GM12878 (cell line): ENCODE results near the gene BNIP2.

Source experiments
- BRCA1 ChIP-seq: IDR thresholded peaks from 2 replicates; pipeline ENCODE4 v1.6.1; 2011; ENCODE audit warnings: low read depth, low read length, improper control_type of control experiment
- EZH2 ChIP-seq: IDR thresholded peaks from 2 replicates; pipeline ENCODE4 v1.6.1; 2012; ENCODE audit warnings: low read depth, mild to moderate bottlenecking, control low read depth, inconsistent platforms, low read length, borderline replicate concordance; ENCODE audit not compliant: control insufficient read depth
- GABPA ChIP-seq: IDR thresholded peaks from 2 replicates; pipeline ENCODE4 v1.6.1; 2014; ENCODE audit warnings: antibody characterized with exemption, low read depth, mild to moderate bottlenecking, inconsistent platforms
- POLR2AphosphoS5 ChIP-seq: IDR thresholded peaks from 2 replicates; pipeline ENCODE4 v1.6.1; 2011; ENCODE audit warnings: mild to moderate bottlenecking, low read length, inconsistent platforms
- PRDM15 ChIP-seq: fragments of 450-650 bp; formaldehyde crosslinking; IDR thresholded peaks from 2 replicates; pipeline ENCODE4 v1.4.0; 2020; ENCODE audit warnings: mild to moderate bottlenecking, moderate library complexity
- SREBF1 ChIP-seq: IDR thresholded peaks from 2 replicates; pipeline ENCODE4 v1.6.1; 2012; ENCODE audit warnings: mild to moderate bottlenecking, low read length
- SUZ12 ChIP-seq: fragments of 200-600 bp; sonication (generic); IDR thresholded peaks from one replicate; pipeline ENCODE4 v1.6.1; 2018; ENCODE audit warnings: antibody characterized with exemption, mild to moderate bottlenecking; ENCODE audit not compliant: unreplicated experiment
- TF ChIP-seq, protein P1 (sequence below), 3 experiments: IDR thresholded peaks in 2 of 3; conservative IDR thresholded peaks in 1 of 3; 2 replicates each; pipeline ENCODE4 v1.5.1; 2011; ENCODE audit warnings: low read depth in 3 of 3, low read length in 3 of 3, mild to moderate bottlenecking in 3 of 3, control low read depth in 2 of 3, moderate library complexity in 2 of 3, inconsistent platforms in 1 of 3, mixed read lengths in 1 of 3; ENCODE audit not compliant: control insufficient read depth in 2 of 3, insufficient read depth in 1 of 3; ENCODE audit errors: extremely low read depth in 1 of 3

- TF ChIP-seq BRCA1 (no peak), SREBF1 (no peak), PRDM15 (CRISPR knock-in tag) (no peak), SUZ12 (no peak), GABPA (no peak), EZH2 (no peak), POLR2AphosphoS5 (no peak)
- TF ChIP-seq, protein P1, sequence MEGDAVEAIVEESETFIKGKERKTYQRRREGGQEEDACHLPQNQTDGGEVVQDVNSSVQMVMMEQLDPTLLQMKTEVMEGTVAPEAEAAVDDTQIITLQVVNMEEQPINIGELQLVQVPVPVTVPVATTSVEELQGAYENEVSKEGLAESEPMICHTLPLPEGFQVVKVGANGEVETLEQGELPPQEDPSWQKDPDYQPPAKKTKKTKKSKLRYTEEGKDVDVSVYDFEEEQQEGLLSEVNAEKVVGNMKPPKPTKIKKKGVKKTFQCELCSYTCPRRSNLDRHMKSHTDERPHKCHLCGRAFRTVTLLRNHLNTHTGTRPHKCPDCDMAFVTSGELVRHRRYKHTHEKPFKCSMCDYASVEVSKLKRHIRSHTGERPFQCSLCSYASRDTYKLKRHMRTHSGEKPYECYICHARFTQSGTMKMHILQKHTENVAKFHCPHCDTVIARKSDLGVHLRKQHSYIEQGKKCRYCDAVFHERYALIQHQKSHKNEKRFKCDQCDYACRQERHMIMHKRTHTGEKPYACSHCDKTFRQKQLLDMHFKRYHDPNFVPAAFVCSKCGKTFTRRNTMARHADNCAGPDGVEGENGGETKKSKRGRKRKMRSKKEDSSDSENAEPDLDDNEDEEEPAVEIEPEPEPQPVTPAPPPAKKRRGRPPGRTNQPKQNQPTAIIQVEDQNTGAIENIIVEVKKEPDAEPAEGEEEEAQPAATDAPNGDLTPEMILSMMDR (IDR thresholded peaks at IDR 0.05 in 2 of 3, conservative IDR thresholded peaks at IDR 0.05 in 1 of 3; ENCODE audit: control insufficient read depth in 2 of 3, extremely low read depth in 1 of 3, insufficient read depth in 1 of 3, low read depth in 3 of 3, low read length in 3 of 3), result no peak
Observed at GRCh38 chr15:59721411-59721810, 32.3 kb upstream of the BNIP2 start.
